ENCODE data around the gene CMIP.

CMIP gene

DNA sequence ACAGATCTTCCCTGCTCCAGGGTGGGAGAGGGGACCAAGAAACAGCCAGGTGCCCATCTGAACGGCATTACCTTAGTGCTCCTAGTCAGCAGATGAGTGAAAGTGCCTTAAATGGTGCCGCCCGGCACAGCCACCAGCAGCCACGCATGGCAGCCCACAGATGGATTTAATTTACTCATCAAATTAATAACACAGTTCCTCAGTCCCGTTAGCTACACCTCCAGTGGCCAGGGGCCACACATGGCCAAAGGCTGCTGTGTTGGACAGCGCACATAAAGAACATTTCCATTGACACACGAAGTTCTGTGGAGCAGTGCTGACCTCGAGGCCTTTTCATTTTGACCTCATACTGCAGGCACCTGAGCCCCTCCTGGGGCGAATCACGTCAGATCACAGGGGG lies 166.3 kb downstream of the CMIP start:
- DNase-seq, result no peak

GRCh38 chr16:81611721-81612120 lies 167.1 kb downstream of the CMIP start:
- no peak for DNase-seq

GRCh38 chr16:81612351-81613163 lies 167.9 kb downstream of the CMIP start:
- DNase-seq, result no peak

GRCh38 chr16:81614171-81614570 lies 169.6 kb downstream of the CMIP start:
- DNase-seq, result no peak

DNA sequence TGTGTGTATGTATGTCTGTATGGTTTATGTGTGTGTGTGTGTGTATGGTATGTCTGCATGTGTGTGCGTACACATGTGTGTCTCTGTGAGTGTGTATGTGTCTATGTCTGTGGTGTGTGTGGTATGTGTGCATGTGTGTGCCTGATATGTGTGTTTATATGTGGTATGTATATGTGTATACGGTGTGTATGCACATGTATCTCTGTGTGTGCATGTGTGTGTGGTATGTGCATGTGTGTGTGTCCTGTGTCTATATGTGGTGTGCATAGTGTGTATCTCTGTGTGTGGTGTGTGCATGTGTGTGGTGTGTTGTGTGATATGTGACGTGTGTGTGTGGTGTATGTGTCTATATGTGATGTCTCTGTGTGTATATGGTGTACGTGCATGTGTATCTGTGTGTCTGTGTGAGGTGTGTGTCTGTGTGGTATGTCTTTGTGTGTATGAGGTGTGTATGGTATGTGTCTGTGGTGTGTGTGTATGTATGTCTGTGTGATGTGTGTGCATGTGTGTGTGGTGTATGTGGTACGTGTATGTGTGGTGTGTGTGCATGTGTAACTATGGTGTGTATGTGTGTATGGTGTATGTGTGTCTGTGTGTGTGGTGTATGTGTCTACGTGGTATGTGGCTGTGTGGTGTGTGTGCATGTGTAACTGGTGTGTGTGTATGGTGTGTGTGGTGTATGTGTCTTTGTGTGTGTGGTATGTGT lies 170.2 kb downstream of the CMIP start:
- DNase-seq, result no peak

DNA sequence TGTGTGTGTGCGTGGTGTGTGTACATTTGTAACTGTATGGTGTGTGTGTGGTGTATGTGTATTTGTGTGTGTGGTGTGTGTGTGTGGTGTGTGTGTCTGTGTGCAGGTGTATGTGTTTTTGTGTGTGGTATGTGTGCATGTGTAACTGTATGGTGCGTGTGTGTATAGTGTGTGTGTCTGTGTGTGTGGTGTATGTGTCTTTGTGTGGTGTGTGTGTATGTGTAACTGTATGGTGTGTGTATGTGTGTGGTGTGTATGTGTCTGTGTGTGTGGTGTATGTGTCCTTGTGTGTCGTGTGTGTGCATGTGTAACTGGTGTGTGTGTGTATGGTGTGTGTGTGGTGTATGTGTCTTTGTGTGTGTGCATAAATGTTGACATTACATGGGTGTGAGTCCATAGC lies 170.8 kb downstream of the CMIP start:
- no peak for DNase-seq

- DNase-seq, result no peak
Observed at GRCh38 chr16:81615833-81616232, 171.2 kb downstream of the CMIP start.

DNA sequence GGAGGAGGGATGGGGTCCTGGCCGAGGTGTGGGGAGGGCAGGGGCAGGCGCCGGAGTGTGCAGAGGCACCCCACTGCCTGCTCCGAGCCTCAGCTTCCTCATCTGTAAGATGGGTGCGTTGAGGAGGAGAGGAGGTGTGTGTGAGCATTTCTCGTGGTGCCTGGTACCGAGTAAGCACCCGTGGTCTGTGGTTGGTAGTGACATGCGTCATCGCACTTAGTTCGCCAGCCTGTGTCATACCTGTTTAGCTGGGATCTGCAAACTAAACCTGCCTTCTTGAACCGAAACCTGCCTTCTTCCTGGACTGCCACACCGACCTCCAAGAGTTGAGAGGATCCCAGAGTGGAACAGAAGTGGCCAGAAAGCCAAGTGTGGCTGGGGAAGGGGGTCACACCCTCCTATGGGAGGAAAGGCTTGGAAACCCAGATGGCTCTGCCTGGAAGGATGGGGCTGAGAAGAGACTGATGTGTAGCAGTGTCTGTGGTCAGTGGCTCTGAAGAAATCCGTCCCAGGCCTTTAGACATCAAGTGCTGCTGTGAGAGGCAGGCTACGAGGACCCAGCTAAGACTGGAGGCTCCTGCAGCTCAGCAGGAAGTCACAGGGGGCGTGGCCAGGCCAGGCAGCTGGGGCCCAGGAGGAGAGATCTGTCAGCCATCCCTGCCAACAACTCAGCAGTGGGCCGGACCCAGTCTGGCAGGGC lies 171.9 kb downstream of the CMIP start:
- peak; percentile 56 for DNase-seq

- no peak for DNase-seq
Observed at GRCh38 chr16:81617021-81617346, 172.4 kb downstream of the CMIP start.

DNA sequence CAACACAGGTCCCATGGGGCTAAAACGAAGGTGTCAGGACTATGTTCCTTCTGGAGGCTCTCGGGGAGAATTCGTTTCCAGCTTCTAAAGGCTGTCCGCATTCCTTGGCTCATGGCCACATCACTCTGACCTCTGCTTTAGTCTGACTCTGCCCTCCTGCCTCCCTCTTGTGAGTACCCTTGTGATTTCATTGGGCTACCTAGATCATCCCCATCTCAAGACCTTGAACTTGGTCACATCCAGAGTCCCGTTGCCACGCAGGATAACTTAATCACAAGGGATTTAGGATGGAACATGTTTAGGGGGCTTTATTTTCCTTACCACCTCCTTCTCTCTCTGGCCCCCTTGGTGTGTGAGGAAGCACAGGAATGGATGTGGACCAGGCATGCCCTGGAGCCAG lies 173.6 kb downstream of the CMIP start:
- DNase-seq, result no peak

DNA sequence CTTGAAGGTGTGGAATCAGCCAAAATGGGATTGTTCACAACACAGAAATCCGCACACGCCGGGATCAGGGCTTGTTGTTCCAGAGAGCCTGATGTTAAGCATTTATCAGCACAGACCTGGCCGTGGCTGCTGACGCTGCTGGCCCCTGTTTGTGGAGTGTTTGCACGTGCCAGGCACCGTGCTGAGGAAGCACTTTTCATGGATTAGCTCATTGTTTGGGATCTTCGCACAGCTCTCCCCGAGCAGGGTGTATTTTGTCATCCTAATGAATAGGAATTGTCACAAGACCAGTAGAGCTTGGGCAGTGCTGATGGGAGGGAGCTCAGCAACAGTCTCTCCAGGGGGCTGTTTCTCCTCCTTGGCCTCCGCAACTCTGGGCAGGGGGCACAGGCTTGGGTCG lies 174.1 kb downstream of the CMIP start:
- no peak for DNase-seq

GRCh38 chr16:81620029-81620428 lies 175.4 kb downstream of the CMIP start:
- DNase-seq, result no peak

DNA sequence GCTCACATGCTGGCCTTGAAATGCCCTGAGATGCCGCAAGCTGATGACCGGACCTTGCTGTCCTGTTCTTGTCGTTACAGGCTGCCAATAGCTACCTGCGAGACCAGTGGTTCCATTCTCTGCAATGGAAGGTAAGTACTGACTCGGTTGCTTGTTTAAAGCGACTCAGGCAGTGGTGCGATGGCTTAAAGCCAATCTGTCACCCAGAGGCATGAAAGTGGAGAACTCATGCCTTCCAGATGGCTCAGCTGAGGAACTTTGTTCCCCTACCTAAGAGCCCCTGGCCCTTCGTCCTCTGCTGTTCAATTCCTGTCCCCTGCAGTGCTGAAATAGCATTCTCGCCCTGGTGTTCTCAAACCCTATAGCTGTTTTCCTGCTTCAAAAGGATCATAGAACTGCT lies 176.2 kb downstream of the CMIP start:
- no peak for DNase-seq

DNA sequence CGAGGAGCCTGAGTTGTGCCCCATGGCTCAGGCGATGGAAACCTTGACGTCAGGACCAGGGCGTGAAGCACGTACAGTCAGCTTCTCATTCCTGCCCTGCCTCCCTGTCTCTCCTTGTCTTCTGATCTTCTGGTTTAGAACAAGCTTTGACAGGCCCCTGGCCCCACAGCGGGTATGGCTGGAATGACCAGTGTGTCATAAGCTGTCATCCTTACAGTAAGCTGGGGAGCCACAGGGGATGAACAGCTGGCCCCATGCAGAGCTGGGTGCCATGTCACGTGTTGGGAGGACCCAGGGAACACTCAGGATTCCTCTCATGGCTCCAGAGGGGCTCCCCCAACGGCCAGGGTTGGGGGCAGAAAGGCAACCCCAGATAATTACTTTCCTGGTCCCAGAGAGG lies 176.9 kb downstream of the CMIP start:
- no peak for DNase-seq

GRCh38 chr16:81623365-81624102 lies 178.9 kb downstream of the CMIP start:
- peak; percentile 46 for DNase-seq

- DNase-seq, result no peak
Observed at GRCh38 chr16:81624403-81624759, 179.8 kb downstream of the CMIP start.

- DNase-seq, result no peak
Observed at GRCh38 chr16:81624760-81625543, 180.3 kb downstream of the CMIP start.

GRCh38 chr16:81625544-81626153 lies 181.0 kb downstream of the CMIP start:
- no peak for DNase-seq

DNA sequence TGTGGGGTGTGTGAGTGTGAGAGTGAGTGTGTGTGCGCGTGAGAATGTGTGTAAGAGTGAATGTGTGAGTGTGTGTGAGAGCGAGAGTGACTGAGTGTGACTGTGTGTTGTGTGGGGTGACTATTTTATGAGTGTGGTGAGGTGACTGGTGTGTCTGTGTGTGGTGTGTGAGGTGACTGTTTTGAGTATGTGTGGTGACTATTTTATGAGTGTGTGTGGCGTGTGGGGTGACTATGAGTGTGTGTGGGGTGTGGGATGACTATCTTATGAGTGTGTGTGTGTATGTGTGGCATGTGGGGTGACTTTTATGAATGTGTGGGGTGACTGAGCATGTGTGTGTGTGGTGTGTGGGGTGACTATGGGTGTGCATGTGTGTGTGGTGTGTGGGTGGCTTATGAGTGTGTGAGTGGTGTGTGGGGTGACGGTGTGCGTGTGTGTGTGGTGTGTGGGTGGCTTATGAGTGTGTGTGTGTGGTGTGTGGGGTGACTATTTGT lies 181.6 kb downstream of the CMIP start:
- DNase-seq, result peak; percentile 34

- DNase-seq, result peak; percentile 72
Observed at GRCh38 chr16:81627024-81627423, 182.4 kb downstream of the CMIP start.

DNA sequence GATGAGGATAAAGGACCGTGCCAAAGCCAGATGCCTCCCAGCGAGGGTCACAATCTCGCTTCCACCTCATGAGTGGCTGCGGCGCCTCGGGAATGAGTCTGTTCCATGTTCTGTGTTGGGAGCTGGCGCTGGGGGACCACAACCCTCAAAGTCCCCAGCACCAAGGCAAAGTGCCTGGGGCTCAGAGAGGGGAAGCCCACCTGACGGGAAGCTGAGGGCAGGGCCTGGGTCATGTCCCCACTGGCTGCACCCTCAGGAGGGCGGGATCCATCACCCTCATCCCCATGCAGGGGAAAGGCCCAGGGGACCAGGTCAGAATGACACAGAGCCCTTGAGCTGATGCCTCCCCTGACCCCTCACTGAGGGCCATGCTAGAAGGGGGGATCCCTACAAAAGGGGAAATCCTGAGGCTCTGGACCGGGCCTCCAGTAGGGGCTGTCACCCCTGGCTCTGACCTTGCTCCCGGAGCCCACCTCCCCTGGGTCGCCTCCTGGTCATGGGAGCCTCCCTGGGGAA lies 183.2 kb downstream of the CMIP start:
- no peak for DNase-seq

All from fibroblast of skin of right biceps (primary cell).